Gastrocnemius medialis (tissue), 4 donors: ENCODE results near the gene ZBTB16.

Experiments
- CTCF ChIP-seq, 5 experiments: fragments of 450-650 bp in 3 of 5; fragments of 200-600 bp in 2 of 5; sonication (generic) in 2 of 5; IDR thresholded peaks in 4 of 5; conservative IDR thresholded peaks in 1 of 5; 1 replicate in 4 of 5; 2 replicates in 1 of 5; pipeline ENCODE4 v1.5.1; 2016 to 2019; ENCODE audit warnings: antibody characterized with exemption in 5 of 5, mild to moderate bottlenecking in 3 of 5, moderate library complexity in 3 of 5
- POLR2A ChIP-seq, 2 donors: fragments of 450-650 bp; IDR thresholded peaks; one replicate each; pipeline ENCODE4 v1.6.1; 2017; ENCODE audit warnings: antibody characterized with exemption in 2 of 2, mild to moderate bottlenecking in 2 of 2, moderate library complexity in 2 of 2

GRCh38 chr11:114058871-114059277 is 637 bp upstream of the ZBTB16 start:
- peak in 1 of 5 experiments; percentile 31 for TF ChIP-seq CTCF (IDR thresholded peaks at IDR 0.05 in 4 of 5, conservative IDR thresholded peaks at IDR 0.05 in 1 of 5)
- TF ChIP-seq POLR2A (IDR thresholded peaks at IDR 0.05): no peak
